ENCODE results near the gene DHFR.
"Not testable (repeated sequence)": the region's sequence is repeated elsewhere in the genome, so short reads cannot be mapped to it uniquely, and the experiment has no call there.

The DHFR gene

GRCh38 chr5:80654391-80655230 is at the start of gene DHFR, which contains the start of gene MSH3:
Gene DHFR, minus strand, starts transcription at chr5:80654983. Its CDS starts 494 bp downstream, at chr5:80654489.
Gene MSH3, plus strand, starts transcription at chr5:80654652. Its CDS starts 76 bp downstream, at chr5:80654728.
- DNase-seq (ENCODE audit: low read depth in 3 of 3), result peak; percentile 73 to 89 (median 75)

GRCh38 chr5:80704221-80704620 is 49.4 kb upstream of the DHFR start:
- DNase-seq (ENCODE audit: low read depth in 3 of 3), result no peak

- no peak for DNase-seq (ENCODE audit: low read depth in 3 of 3)
These were observed 49.0 kb upstream of the DHFR start for GRCh38 chr5:80703747-80704146.

- DNase-seq (ENCODE audit: low read depth in 3 of 3), result no peak
These were observed 48.5 kb upstream of the DHFR start for GRCh38 chr5:80703291-80703690.

- no peak for DNase-seq (ENCODE audit: low read depth in 3 of 3)
These were observed 46.8 kb upstream of the DHFR start for GRCh38 chr5:80701597-80701996.

- DNase-seq (ENCODE audit: low read depth in 3 of 3), result no peak
These were observed 43.6 kb upstream of the DHFR start for GRCh38 chr5:80698369-80698768.

- no peak for DNase-seq (ENCODE audit: low read depth in 3 of 3)
These were observed 42.3 kb upstream of the DHFR start for GRCh38 chr5:80697100-80697499.

- no peak for DNase-seq (ENCODE audit: low read depth in 3 of 3)
These were observed 41.7 kb upstream of the DHFR start for GRCh38 chr5:80696450-80696849.

- no peak for DNase-seq (ENCODE audit: low read depth in 3 of 3)
These were observed 40.9 kb upstream of the DHFR start for GRCh38 chr5:80695666-80696065.

GRCh38 chr5:80689627-80690026 is 34.8 kb upstream of the DHFR start:
- DNase-seq (ENCODE audit: low read depth in 3 of 3), result no peak

GRCh38 chr5:80688648-80689420 is 34.1 kb upstream of the DHFR start:
- no peak for DNase-seq (ENCODE audit: low read depth in 3 of 3)

GRCh38 chr5:80686757-80687156 is 32.0 kb upstream of the DHFR start:
- DNase-seq (ENCODE audit: low read depth in 3 of 3), result no peak

GRCh38 chr5:80676706-80677105 is 21.9 kb upstream of the DHFR start:
- DNase-seq (ENCODE audit: low read depth in 3 of 3), result no peak

GRCh38 chr5:80672140-80672736 is 17.5 kb upstream of the DHFR start:
- peak; percentile 24 to 37 (median 25) for DNase-seq (ENCODE audit: low read depth in 3 of 3)

- DNase-seq (ENCODE audit: low read depth in 3 of 3), result no peak
These were observed 13.5 kb upstream of the DHFR start for GRCh38 chr5:80668016-80668969.

- DNase-seq (ENCODE audit: low read depth in 3 of 3), result no peak
These were observed 12.6 kb upstream of the DHFR start for GRCh38 chr5:80667384-80667783.

GRCh38 chr5:80665057-80665456 is 10.3 kb upstream of the DHFR start:
- no peak for DNase-seq (ENCODE audit: low read depth in 3 of 3)

GRCh38 chr5:80662108-80662507 is 7.3 kb upstream of the DHFR start:
- DNase-seq (ENCODE audit: low read depth in 3 of 3), result no peak

- DNase-seq (ENCODE audit: low read depth in 3 of 3), result not testable (repeated sequence)
These were observed 5.9 kb upstream of the DHFR start for GRCh38 chr5:80660661-80661060.

- DNase-seq (ENCODE audit: low read depth in 3 of 3), result no peak
These were observed 4.3 kb upstream of the DHFR start for GRCh38 chr5:80659106-80659505.

GRCh38 chr5:80656425-80656824 is 1.6 kb upstream of the DHFR start:
- no peak for DNase-seq (ENCODE audit: low read depth in 3 of 3)
